CD4-positive, alpha-beta T cell treated with Interleukin-15 for 1 hour (primary cell): Measurements from ENCODE around the gene TPRKB.
"Not testable (repeated sequence)": the region's sequence is repeated elsewhere in the genome, so short reads cannot be mapped to it uniquely, and the experiment has no call there.

Experiments used
- DNase-seq: peaks from one replicate; pipeline ENCODE4 v3.0.0-alpha.2; 2020

The TPRKB gene

GRCh38 chr2:73698101-73698500 lies 39.0 kb downstream of the TPRKB start:
- DNase-seq, result no peak

- no peak for DNase-seq
These were observed 39.5 kb downstream of the TPRKB start for GRCh38 chr2:73697606-73698005.

- DNase-seq, result not testable (repeated sequence)
These were observed 40.2 kb downstream of the TPRKB start for GRCh38 chr2:73696985-73697384.

GRCh38 chr2:73696521-73696920 lies 40.6 kb downstream of the TPRKB start:
- DNase-seq, result not testable (repeated sequence)

- not testable (repeated sequence) for DNase-seq
These were observed 46.6 kb downstream of the TPRKB start for GRCh38 chr2:73690372-73691088.

- DNase-seq, result not testable (repeated sequence)
These were observed 48.7 kb downstream of the TPRKB start for GRCh38 chr2:73688494-73688893.

GRCh38 chr2:73685764-73686438 lies 51.2 kb downstream of the TPRKB start:
- no peak for DNase-seq

- DNase-seq, result not testable (repeated sequence)
These were observed 52.2 kb downstream of the TPRKB start for GRCh38 chr2:73684905-73685304.

GRCh38 chr2:73684325-73684724 lies 52.8 kb downstream of the TPRKB start:
- DNase-seq, result not testable (repeated sequence)

GRCh38 chr2:73679951-73680571 lies 57.1 kb downstream of the TPRKB start:
- not testable (repeated sequence) for DNase-seq
